Heart right ventricle (tissue), 16 donors: Measurements from ENCODE around the gene OR10H1. TPM values are rescaled to one million over a fixed set of nuclear protein-coding genes. Genes with fewer than 3 reads are reported as not detected.

Experiments used
- ATAC-seq, 8 donors: fragments of 200-7000 bp; cut with Tn5 transposase; one replicate each; pipeline ENCODE4 v1.9.1; 2020; ENCODE audit warnings: mild to moderate bottlenecking in 8 of 8, moderate library complexity in 8 of 8, moderate number of reproducible peaks in 1 of 8
- DNase-seq, 2 donors: peaks; one replicate each; pipeline ENCODE4 v3.0.0-alpha.2; 2020
- H3K27ac ChIP-seq, 10 donors: fragments of 200-600 bp; sonication (generic) in 2 of 10; one replicate each; pipeline versions ENCODE4 v1.5.0 to v1.8.0; 2020 to 2022; ENCODE audit warnings: mild to moderate bottlenecking in 3 of 10
- H3K27me3 ChIP-seq, 7 donors: fragments of 200-600 bp; one replicate each; pipeline ENCODE4 v1.8.0; 2021 to 2022; ENCODE audit warnings: mild to moderate bottlenecking in 2 of 7
- H3K36me3 ChIP-seq, 9 donors: fragments of 200-600 bp; sonication (generic) in 1 of 9; one replicate each; pipeline versions ENCODE4 v1.5.0 to v1.8.0; 2020 to 2022; ENCODE audit warnings: mild to moderate bottlenecking in 2 of 9
- H3K4me1 ChIP-seq, 9 donors: fragments of 200-600 bp; sonication (generic) in 1 of 9; one replicate each; pipeline versions ENCODE4 v1.5.0 to v1.8.0; 2020 to 2022; ENCODE audit warnings: mild to moderate bottlenecking in 4 of 9
- H3K4me3 ChIP-seq, 10 donors: fragments of 200-600 bp; sonication (generic) in 2 of 10; one replicate each; pipeline versions ENCODE4 v1.5.0 to v1.8.0; 2020 to 2022; ENCODE audit warnings: mild to moderate bottlenecking in 7 of 10, moderate library complexity in 2 of 10
- H3K9me3 ChIP-seq, 11 donors: fragments of 200-600 bp in 10 of 11; sonication (generic) in 2 of 11; one replicate each; pipeline versions ENCODE4 v1.5.0 to v1.8.0; 2013 to 2022; ENCODE audit warnings: mild to moderate bottlenecking in 2 of 11, control low read depth in 1 of 11, moderate library complexity in 1 of 11
- CTCF ChIP-seq, 9 donors: fragments of 200-600 bp; sonication (generic) in 2 of 9; IDR thresholded peaks; one replicate each; pipeline versions ENCODE4 v1.5.0 to v1.8.0; 2021 to 2022; ENCODE audit warnings: antibody characterized with exemption in 9 of 9, mild to moderate bottlenecking in 5 of 9, moderate library complexity in 1 of 9
- WGBS, 2 donors: extraction: QIAGEN DNeasy Blood & Tissue Kit; methylation state at CpG; one replicate each; pipeline ENCODE4 v1.1.7; 2013; ENCODE audit warnings: inconsistent platforms in 1 of 2; 5-methylcytosine and 5-hydroxymethylcytosine counted together
- intact Hi-C, 10 donors: fragments of 100-400 bp; cut with DNase I; formaldehyde crosslinking; loops; one replicate each; pipeline versions ENCODE4 v1.11.1 to v1.14.2; 2022
- long read RNA-seq, 3 donors: library from polyadenylated mRNA; unstranded; transcript quantifications; one replicate each; pipeline ENCODE4 v2.0.0, GENCODE V29; 2020 to 2021
- polyA plus RNA-seq, 2 donors: library from polyadenylated mRNA; stranded (reverse); fragments of 200-250 nt; gene quantifications; one replicate each; pipeline ENCODE4 v1.2.3, GENCODE V29; 2013
- total RNA-seq, 10 donors: library from RNA; stranded (reverse); fragmentation: NEBNext Ultra II Directional in 3 of 10; extraction: Animal tissue kit (Norgen Biotek cat#: 25700) in 3 of 10; gene quantifications; one replicate each; pipeline versions ENCODE4 v1.2.1 to v1.2.4, GENCODE V29; 2021 to 2023
- donor health status: Arrhythmogenic right ventricular cardiomyopathy.
- donor health status: ischemic (EF 13 %, LVEDD 7.1; RV severe dilation, severe dysfunction).
- donor health status: healthy with polysubstance abuse.
- donor health status: DM: no; HTN: yes; CAD: no.
- donor health status: DM: no; HTN: no; CAD: no.
- donor health status: ischemic (EF 25% LVEDD 6.9; RV normal size, moderate dysfunction).
- donor health status: ischemic (EF 25% LVEDD 5.7; RV mildly dilated, moderate dysfunction).
- donor health status: healthy.
- donor health status: DM: yes; HTN: yes; CAD: no.
- donor health status: Ischemic cardiomyopathy.
- donor health status: ischemic (EF 35%, LVEDD 5.7; RV mildly dilated, moderate dysfunction).
- donor health status: nonischemic (EF 11% LVEDD 7.7; RV severe dilation, severe dysfunction).
- donor health status: DM: yes; HTN: yes; CAD: no.
- donor health status: PGD.
- donor health status: ischemic (EF 29% LVEDD 5.4; RV normal size, mild dysfunction).
- donor health status: nonischemic (EF 23%, LVEDD 6.1; RV moderate dilation, normal function).

The OR10H1 gene
- total RNA-seq (not detected), polyA plus RNA-seq (not detected)
- long read RNA-seq, donor 1, result 0 reads
- long read RNA-seq, donor 2, result 0 reads
- long read RNA-seq, donor 3, result 0 reads

- H3K27ac ChIP-seq, result no peak within 1 kb of the TSS
- DNase-seq, result no peak
- H3K9me3 ChIP-seq, result no peaks in the 10 kb centered on the region
- peaks cover 0 to 2% (median 0%) of the 10 kb centered on the region in 9 donors for H3K4me1 ChIP-seq
- H3K27me3 ChIP-seq, result peaks cover 0 to 45% (median 33%) of the 10 kb centered on the region in 7 donors
- 61 to 62% methylated on average over 4 to 5 of the region's 5 CpGs for WGBS, 2 donors
- ATAC-seq, result no peak
- intact Hi-C loops, result loop anchor here in 2 of 10 donors (10.0 kb wide), 1 partner anchor 181 kb away; no protein-coding TSS in a partner anchor
- H3K4me3 ChIP-seq, result no peak within 1 kb of the TSS
- no peak for TF ChIP-seq CTCF (IDR thresholded peaks at IDR 0.05)
- no peaks in the 10 kb centered on the region for H3K36me3 ChIP-seq
These were observed at the start of gene OR10H1 for GRCh38 chr19:15815306-15815705. Gene OR10H1, minus strand, starts transcription at chr19:15815664. Its CDS starts 7,627 bp downstream, at chr19:15808037.

GRCh38 chr19:15864824-15865223, 49.4 kb upstream of the OR10H1 start:
- DNase-seq (no peak), ATAC-seq (no peak)
- no peak for TF ChIP-seq CTCF (IDR thresholded peaks at IDR 0.05)
- 53 to 54% methylated on average over 5 of the region's 5 CpGs for WGBS, 2 donors
- Histone ChIP-seq H3K9me3 (no peaks in the 10 kb centered on the region), H3K36me3 (no peaks in the 10 kb centered on the region), H3K4me3 (no peak overlapping the region), H3K4me1 (no peaks in the 10 kb centered on the region), H3K27ac (no peak overlapping the region), H3K27me3 (peaks cover 0 to 41% (median 30%) of the 10 kb centered on the region in 7 donors)
- intact Hi-C loops, result loop anchor here in 4 of 10 donors (5.0 to 10.0 kb wide), 4 partner anchors 233 to 283 kb away; no protein-coding TSS in a partner anchor

GRCh38 chr19:15863272-15863671, 47.8 kb upstream of the OR10H1 start:
- WGBS, 2 donors, result 74 to 77% methylated on average over 8 of the region's 8 CpGs
- ATAC-seq, result no peak
- H3K27ac ChIP-seq, result no peak overlapping the region

GRCh38 chr19:15862444-15862843, 47.0 kb upstream of the OR10H1 start:
- intact Hi-C loops, result loop anchor here in 2 of 10 donors (10.0 kb wide), 1 partner anchor 238 kb away; no protein-coding TSS in a partner anchor
- H3K4me1 ChIP-seq, result no peaks in the 10 kb centered on the region
- no peak for ATAC-seq
- no peak overlapping the region for H3K4me3 ChIP-seq
- TF ChIP-seq CTCF (IDR thresholded peaks at IDR 0.05), result no peak
- no peaks in the 10 kb centered on the region for H3K9me3 ChIP-seq
- WGBS, 2 donors, result 43 to 46% methylated on average over 7 of the region's 7 CpGs
- H3K27me3 ChIP-seq, result peaks cover 0 to 47% (median 33%) of the 10 kb centered on the region in 7 donors
- DNase-seq, result no peak
- no peak overlapping the region for H3K27ac ChIP-seq
- no peaks in the 10 kb centered on the region for H3K36me3 ChIP-seq

More at GRCh38 chr19:15863272-15863671, 47.8 kb upstream of the OR10H1 start:
- intact Hi-C loops, result loop anchor here in 2 of 10 donors (10.0 kb wide), 1 partner anchor 238 kb away; no protein-coding TSS in a partner anchor
- Histone ChIP-seq H3K27me3 (peaks cover 0 to 47% (median 30%) of the 10 kb centered on the region in 7 donors), H3K4me3 (no peak overlapping the region), H3K9me3 (no peaks in the 10 kb centered on the region), H3K36me3 (no peaks in the 10 kb centered on the region), H3K4me1 (no peaks in the 10 kb centered on the region)
- TF ChIP-seq CTCF (IDR thresholded peaks at IDR 0.05), result no peak
- no peak for DNase-seq
